Esophagus squamous epithelium (tissue), 4 donors: Measurements from ENCODE around the gene STX18.

Source experiments
- POLR2A ChIP-seq, 4 donors: fragments of 450-650 bp; IDR thresholded peaks; one replicate each; pipeline ENCODE4 v1.6.1; 2017; ENCODE audit warnings: antibody characterized with exemption in 4 of 4, mild to moderate bottlenecking in 4 of 4, moderate library complexity in 3 of 4
- TF ChIP-seq, protein P1 (sequence below), 6 experiments: fragments of 450-650 bp in 4 of 6; fragments of 200-600 bp in 2 of 6; sonication (generic) in 2 of 6; IDR thresholded peaks; one replicate each; pipeline ENCODE4 v1.5.1; 2016 to 2019; ENCODE audit warnings: antibody characterized with exemption in 6 of 6, mild to moderate bottlenecking in 4 of 6, moderate library complexity in 4 of 6

DNA sequence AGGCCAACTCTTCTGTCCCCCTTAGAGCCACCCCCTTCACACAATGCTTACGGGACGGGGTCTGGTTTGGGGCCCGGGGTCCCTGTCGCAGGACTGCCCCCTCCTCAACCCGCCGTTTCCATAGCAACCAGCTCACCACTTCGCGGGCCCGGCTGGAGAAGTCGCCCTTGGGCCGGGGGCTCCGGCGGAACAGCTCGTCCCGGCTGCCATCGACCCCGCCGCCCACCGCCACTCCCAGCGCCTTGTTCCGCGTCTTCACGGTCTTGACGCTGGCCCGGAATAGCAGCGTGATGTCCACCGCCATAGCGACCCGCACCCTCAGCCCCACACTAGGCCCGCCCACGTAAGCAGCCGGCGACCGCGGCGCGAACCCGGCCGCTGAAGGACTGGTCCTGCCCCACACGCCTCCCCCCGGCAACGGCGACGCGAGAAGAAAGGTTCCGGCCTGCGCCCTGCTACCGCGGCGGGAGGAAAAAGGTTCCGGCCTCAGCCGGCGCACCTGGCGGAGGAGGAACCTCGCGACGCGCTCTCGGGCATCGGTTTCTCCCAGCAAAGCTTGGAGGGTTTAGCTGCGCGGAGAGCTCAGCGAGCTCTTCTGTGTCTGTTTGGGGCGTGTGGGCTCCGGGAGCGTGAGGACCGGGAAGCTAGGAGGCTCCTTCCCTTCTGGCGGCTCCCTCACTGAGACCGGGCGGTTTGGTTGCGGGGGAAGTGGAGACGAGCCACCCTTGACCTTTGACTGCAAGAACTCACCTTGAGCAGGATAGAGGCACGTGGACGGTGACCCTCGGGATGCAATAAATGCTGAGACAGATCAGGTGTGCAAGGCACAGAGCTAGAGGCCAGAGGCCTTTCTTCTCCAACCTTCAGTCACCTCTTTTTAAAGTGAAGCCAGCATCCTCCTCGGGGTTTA lies at the start of gene STX18:
- peak in 3 of 4 donors; percentile 61 to 82 (median 74) for TF ChIP-seq POLR2A (IDR thresholded peaks at IDR 0.05)
- TF ChIP-seq, protein P1, sequence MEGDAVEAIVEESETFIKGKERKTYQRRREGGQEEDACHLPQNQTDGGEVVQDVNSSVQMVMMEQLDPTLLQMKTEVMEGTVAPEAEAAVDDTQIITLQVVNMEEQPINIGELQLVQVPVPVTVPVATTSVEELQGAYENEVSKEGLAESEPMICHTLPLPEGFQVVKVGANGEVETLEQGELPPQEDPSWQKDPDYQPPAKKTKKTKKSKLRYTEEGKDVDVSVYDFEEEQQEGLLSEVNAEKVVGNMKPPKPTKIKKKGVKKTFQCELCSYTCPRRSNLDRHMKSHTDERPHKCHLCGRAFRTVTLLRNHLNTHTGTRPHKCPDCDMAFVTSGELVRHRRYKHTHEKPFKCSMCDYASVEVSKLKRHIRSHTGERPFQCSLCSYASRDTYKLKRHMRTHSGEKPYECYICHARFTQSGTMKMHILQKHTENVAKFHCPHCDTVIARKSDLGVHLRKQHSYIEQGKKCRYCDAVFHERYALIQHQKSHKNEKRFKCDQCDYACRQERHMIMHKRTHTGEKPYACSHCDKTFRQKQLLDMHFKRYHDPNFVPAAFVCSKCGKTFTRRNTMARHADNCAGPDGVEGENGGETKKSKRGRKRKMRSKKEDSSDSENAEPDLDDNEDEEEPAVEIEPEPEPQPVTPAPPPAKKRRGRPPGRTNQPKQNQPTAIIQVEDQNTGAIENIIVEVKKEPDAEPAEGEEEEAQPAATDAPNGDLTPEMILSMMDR (IDR thresholded peaks at IDR 0.05): peak in 3 of 6 experiments; percentile 3 to 36 (median 14)
